NB4 (cell line): ENCODE results near the gene TSEN34.

ENCODE experiments used
- DNase-seq: peaks from one replicate; pipeline ENCODE4 v3.0.0; 2010; ENCODE audit warnings: low read depth
- H3K4me3 ChIP-seq: one replicate; pipeline ENCODE4 v1.5.1; 2011; ENCODE audit warnings: mild to moderate bottlenecking, low read depth, low read length, moderate library complexity
- CTCF ChIP-seq: IDR thresholded peaks from one replicate; pipeline ENCODE4 v1.5.1; 2012; ENCODE audit warnings: low read depth, low read length
- MAX ChIP-seq: IDR thresholded peaks from 2 replicates; pipeline ENCODE4 v1.6.1; 2011; ENCODE audit warnings: low read depth, low read length
- MYC ChIP-seq: IDR thresholded peaks from 2 replicates; pipeline ENCODE4 v1.6.1; 2011; ENCODE audit warnings: low read depth, low read length
- POLR2A ChIP-seq: IDR thresholded peaks from 2 replicates; pipeline ENCODE4 v1.6.1; 2011; ENCODE audit warnings: mild to moderate bottlenecking; ENCODE audit not compliant: insufficient read length; ENCODE audit errors: extremely low read depth

Gene TSEN34

GRCh38 chr19:54153731-54154326, 37.3 kb upstream of the TSEN34 start:
- TF ChIP-seq MAX (no peak), POLR2A (no peak), CTCF (no peak), MYC (no peak)
- DNase-seq: no peak

GRCh38 chr19:54154603-54155345, 36.3 kb upstream of the TSEN34 start:
- DNase-seq: no peak
- no peak overlapping the region for H3K4me3 ChIP-seq
- TF ChIP-seq POLR2A (no peak), CTCF (no peak), MAX (no peak), MYC (no peak)

More at GRCh38 chr19:54153731-54154326, 37.3 kb upstream of the TSEN34 start:
- H3K4me3 ChIP-seq: no peak overlapping the region

GRCh38 chr19:54155694-54156093, 35.4 kb upstream of the TSEN34 start:
- no peak for TF ChIP-seq CTCF
- DNase-seq: no peak
- no peak overlapping the region for H3K4me3 ChIP-seq

- TF ChIP-seq MYC (no peak), MAX (no peak), POLR2A (no peak), CTCF (no peak)
Measured at GRCh38 chr19:54156490-54156889, 34.6 kb upstream of the TSEN34 start.

GRCh38 chr19:54156953-54157352, 34.2 kb upstream of the TSEN34 start:
- no peak for TF ChIP-seq MYC
- no peak for TF ChIP-seq CTCF
- no peak for TF ChIP-seq POLR2A
- TF ChIP-seq MAX: no peak
- no peak overlapping the region for H3K4me3 ChIP-seq
- DNase-seq: no peak

More at GRCh38 chr19:54156490-54156889, 34.6 kb upstream of the TSEN34 start:
- no peak for DNase-seq
- no peak overlapping the region for H3K4me3 ChIP-seq

GRCh38 chr19:54158812-54159351, 32.2 kb upstream of the TSEN34 start:
- H3K4me3 ChIP-seq: peak overlapping the region; percentile 78
- TF ChIP-seq CTCF: no peak
- no peak for TF ChIP-seq MYC
- no peak for TF ChIP-seq POLR2A
- no peak for TF ChIP-seq MAX
- peak; percentile 21 for DNase-seq
